ENCODE results near the gene KCNQ1. TPM values are rescaled to one million over a fixed set of nuclear protein-coding genes. Genes with fewer than 3 reads are reported as not detected.

The KCNQ1 gene
- total RNA-seq, 4 donors from 2014 or later = 3.2 to 12.7 (median 5.5) TPM

DNA sequence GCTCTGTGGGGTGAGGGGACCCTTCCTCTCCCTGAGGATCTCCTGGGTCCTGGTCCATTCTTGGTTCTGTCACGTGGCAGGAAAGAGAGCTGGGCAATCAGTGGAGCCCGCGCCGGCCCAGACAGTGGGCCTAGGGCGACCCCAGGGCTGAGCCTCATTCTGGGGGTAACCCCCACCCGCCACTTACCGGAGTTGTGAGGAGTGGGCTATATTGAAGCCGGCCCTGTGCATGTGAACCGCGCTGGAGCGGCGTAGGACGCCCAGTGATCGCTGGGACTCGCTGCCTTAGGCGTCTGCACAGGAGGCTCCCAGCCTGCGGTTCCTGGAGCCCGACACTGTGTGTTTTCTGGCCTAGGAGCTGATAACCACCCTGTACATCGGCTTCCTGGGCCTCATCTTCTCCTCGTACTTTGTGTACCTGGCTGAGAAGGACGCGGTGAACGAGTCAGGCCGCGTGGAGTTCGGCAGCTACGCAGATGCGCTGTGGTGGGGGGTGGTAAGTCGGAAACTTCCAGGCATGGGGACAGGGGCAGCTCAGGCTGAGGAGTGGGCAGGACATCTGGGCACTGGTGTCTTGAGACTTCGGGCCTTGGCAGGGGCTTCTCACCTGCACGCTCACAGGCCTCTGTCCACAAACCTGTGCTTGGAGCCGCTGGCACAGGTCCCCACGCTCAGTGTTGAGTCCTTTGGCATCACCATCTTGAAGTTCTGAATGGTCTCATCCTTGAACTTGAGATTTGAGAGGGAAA, 127.9 kb downstream of the KCNQ1 start:
- TF ChIP-seq, protein P1, sequence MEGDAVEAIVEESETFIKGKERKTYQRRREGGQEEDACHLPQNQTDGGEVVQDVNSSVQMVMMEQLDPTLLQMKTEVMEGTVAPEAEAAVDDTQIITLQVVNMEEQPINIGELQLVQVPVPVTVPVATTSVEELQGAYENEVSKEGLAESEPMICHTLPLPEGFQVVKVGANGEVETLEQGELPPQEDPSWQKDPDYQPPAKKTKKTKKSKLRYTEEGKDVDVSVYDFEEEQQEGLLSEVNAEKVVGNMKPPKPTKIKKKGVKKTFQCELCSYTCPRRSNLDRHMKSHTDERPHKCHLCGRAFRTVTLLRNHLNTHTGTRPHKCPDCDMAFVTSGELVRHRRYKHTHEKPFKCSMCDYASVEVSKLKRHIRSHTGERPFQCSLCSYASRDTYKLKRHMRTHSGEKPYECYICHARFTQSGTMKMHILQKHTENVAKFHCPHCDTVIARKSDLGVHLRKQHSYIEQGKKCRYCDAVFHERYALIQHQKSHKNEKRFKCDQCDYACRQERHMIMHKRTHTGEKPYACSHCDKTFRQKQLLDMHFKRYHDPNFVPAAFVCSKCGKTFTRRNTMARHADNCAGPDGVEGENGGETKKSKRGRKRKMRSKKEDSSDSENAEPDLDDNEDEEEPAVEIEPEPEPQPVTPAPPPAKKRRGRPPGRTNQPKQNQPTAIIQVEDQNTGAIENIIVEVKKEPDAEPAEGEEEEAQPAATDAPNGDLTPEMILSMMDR (IDR thresholded peaks at IDR 0.05; ENCODE audit: low read depth) = no peak

GRCh38 chr11:2573240-2574042, 128.6 kb downstream of the KCNQ1 start:
- TF ChIP-seq, protein P1 (IDR thresholded peaks at IDR 0.05; ENCODE audit: low read depth) = no peak

DNA sequence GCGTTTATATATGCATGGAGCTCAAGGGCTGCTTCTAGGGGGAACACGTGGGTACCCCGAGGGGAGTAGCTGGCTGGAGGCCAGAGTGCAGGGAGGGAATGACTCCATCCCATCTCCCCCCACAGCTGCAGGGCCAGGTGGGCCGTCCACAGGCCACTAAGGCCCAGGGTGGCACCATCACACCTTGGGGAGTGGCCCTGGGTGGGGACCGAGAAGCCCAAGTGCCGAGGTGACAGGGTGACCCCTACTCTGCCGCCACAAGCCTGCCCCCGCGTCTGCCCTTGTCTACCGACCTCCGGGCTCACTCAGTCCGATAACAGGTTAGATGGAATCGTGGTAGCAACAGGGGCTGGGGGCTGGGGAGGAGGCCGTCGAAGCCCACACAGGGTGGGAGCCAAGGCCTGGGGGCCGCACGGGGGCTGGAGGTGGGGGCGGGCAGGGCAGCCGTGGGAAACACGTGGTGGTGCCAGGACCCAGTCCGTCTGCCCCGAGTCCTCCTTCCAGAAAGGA, 129.3 kb downstream of the KCNQ1 start:
- TF ChIP-seq, protein P1 (IDR thresholded peaks at IDR 0.05; ENCODE audit: low read depth) = no peak

GRCh38 chr11:2574553-2575535, 130.0 kb downstream of the KCNQ1 start:
- TF ChIP-seq, protein P1 (IDR thresholded peaks at IDR 0.05; ENCODE audit: low read depth) = no peak

DNA sequence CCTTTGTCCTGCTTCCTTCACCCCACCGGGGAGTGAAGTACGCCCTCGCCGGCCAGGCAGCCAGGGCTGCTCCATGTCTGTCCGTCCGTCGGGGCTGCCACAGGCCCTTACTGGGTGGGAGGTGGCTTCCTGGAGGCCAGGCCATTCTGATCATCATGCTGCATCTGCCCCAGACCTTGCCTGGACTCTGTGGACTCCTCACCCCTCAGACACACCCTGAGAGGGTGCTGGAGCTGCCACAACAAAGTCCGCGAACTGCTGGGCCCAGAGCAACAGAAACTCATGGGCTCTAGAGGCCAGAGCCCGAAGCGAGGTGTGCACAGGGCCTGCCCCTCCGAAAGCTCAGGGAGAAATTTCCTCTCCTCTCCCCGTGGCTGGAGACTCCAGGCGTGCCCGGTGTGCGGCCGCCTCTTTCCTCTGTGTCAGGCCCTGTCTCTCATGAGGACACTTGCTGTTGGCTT, 130.8 kb downstream of the KCNQ1 start:
- TF ChIP-seq, protein P1 (IDR thresholded peaks at IDR 0.05; ENCODE audit: low read depth) = no peak

DNA sequence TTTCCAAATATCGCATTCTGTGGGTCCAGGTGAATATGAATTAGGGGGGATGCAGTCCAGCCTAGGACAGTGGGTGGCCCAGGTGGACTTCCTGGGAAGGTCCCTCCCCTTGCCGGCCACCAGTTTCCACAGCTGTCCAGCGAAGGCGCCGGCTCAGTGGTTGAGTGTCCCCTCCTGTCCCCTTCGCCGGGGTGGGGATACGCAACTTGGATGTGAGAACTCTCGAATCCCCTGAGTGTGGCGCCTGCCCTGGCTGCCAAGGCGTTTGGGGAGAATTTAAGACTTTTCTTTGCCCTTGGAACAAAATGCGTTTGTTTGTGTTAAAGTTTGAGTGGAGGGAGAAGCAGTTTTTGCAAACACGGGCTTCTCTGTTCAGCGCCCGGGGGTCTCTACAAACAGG, 131.3 kb downstream of the KCNQ1 start:
- TF ChIP-seq, protein P1 (IDR thresholded peaks at IDR 0.05; ENCODE audit: low read depth) = no peak
